DMS53 treated with DMSO at 0.1 percent for 48 hours (cell line): Measurements from ENCODE around the gene LHFPL2.
"Not testable (repeated sequence)": the region's sequence is repeated elsewhere in the genome, so short reads cannot be mapped to it uniquely, and the experiment has no call there.

Experiments used
- DNase-seq: peaks from one replicate; lab custom pipeline; 2025; ENCODE audit not compliant: unreplicated experiment; lab: John Stamatoyannopoulos, UW

Gene LHFPL2, protein sequence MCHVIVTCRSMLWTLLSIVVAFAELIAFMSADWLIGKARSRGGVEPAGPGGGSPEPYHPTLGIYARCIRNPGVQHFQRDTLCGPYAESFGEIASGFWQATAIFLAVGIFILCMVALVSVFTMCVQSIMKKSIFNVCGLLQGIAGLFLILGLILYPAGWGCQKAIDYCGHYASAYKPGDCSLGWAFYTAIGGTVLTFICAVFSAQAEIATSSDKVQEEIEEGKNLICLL

GRCh38 chr5:78648359-78649210, at the start of gene LHFPL2:
TSS of gene LHFPL2 (minus strand) at chr5:78648772. CDS start at chr5:78510213, 138,559 bp downstream.
- DNase-seq = peak; percentile 26

DNA sequence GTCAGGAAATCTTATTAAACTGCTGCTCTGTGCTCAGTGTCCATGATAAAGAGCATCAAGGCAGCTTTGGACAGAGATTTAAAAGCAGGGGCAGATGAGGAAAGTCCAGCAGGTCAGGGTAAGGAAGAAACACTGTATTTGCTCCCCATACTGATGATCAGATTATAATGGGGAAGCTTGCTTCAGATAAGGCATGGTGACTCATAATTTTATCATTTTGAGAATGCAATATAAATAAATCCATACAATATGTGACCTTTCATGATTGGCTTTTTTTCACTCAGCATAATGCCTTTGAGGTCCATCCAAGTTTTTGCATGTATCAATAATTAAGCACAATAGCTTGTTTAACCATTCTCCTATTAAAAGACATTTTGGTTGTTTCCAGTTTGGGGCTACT, 48.1 kb upstream of the LHFPL2 start:
- no peak for DNase-seq

DNA sequence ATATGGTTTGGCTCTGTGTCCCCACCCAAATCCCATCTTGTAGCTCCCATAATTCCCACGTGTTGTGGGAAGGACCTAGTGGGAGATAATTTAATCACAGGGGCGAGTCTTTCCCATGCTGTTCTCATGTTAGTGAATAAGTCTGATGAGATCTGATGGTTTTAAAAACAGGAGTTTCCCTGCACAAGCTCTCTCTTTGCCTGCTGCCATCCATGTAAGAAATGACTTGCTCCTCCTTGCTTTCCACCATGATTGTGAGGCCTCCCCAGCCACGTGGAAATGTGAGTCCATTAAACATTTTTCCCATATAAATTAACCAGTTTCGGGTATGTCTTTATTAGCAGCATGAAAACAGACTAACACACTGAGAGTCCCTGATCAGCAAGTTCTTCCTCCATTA, 47.5 kb upstream of the LHFPL2 start:
- not testable (repeated sequence) for DNase-seq

GRCh38 chr5:78693339-78693738, 44.8 kb upstream of the LHFPL2 start:
- DNase-seq = no peak

DNA sequence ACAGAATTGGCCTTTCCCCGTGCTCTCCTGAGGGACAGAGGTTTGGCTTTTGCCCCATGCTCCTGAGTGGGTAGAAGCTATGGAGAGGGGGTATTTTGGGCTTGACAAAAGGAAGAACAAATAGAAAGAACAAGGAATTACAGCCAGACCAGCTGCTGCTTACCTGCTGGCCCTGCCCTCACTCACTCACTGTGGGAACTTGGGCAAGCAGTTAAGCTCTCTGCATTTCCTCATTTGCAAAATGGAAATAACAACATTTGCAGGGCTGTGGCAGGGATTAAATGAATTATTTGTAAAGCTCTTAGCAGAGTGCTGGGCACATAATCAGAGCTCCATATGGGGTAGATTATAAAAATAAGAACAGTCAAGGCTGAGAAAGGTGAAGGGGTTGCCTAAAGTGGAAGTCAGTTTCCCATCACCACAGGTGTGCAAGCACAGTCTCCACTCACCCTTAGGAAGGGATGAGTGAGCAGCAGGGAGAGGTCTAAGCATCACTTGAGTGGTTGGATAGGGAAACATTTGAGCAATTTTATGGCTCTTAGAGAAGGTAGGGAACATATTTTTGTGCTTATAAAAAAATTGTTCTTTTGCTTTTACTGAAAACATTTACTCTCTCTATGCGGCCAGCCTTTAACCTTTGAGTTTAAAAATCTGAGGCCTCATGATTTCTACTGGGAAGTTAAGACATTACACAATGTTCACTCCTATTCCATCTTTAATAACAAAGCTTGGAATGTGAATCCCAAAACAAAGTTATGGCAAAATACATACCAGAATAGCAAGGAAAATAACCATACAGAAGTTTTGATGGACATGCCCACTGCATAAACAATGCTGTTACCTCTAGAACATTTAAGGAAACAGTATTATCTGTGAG, 42.8 kb upstream of the LHFPL2 start:
- no peak for DNase-seq

- DNase-seq = no peak
Observed at GRCh38 chr5:78690253-78690972, 41.8 kb upstream of the LHFPL2 start.

DNA sequence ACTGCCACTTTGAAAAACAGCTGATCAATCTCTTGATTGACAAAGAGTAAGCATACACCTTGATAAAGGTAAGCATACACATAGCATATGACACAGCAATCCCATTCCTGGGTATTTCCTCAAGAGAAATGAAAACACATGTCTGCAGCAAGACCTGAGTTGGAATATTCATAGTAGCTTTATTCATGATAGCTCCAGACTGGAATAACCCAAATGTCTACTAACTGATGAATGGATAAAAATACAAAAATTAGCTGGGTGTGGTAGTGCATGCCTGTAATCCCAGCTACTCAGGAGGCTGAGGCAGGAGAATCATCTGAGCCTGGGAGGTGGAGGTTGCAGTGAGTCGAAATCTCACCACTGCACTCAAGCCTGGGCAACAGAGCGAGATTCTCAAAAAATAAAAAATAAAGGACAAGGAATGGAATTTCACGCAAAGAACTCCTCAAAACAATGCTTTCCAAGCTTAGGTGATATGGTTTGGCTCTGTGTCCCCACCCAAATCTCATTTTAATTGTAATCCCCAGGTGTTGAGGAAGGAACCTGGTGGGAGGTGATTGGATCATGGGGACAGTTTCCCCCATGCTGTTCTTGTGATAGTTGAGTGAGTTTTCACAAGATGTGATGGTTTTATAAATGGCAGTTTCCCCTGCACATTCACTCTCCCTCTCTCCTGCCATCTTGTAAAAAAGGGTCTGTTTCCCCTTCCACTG, 41.1 kb upstream of the LHFPL2 start:
- DNase-seq = no peak

GRCh38 chr5:78687514-78687913, 38.9 kb upstream of the LHFPL2 start:
- not testable (repeated sequence) for DNase-seq

- DNase-seq = not testable (repeated sequence)
Observed at GRCh38 chr5:78683905-78684304, 35.3 kb upstream of the LHFPL2 start.

DNA sequence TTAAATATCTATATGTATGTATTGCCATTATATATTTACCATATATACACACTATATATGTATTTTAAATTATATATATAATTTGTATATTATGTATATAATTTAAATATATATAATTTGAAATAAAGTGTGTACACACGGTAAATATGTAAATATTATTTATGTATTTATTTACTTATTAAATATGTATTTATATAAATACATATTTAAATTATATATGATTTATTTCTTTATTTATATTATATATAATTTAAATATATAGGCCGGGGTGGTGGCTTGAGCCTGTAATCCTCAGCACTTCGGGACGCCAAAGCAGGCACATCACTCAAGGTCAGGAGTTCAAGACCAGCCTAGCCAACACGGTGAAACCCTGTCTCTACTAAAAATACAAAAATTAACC, 31.3 kb upstream of the LHFPL2 start:
- DNase-seq = no peak

- DNase-seq = peak; percentile 73
Observed at GRCh38 chr5:78677777-78678668, 29.5 kb upstream of the LHFPL2 start.

GRCh38 chr5:78675956-78676730, 27.6 kb upstream of the LHFPL2 start:
- DNase-seq = no peak

- not testable (repeated sequence) for DNase-seq
Observed at GRCh38 chr5:78673827-78674226, 25.3 kb upstream of the LHFPL2 start.

DNA sequence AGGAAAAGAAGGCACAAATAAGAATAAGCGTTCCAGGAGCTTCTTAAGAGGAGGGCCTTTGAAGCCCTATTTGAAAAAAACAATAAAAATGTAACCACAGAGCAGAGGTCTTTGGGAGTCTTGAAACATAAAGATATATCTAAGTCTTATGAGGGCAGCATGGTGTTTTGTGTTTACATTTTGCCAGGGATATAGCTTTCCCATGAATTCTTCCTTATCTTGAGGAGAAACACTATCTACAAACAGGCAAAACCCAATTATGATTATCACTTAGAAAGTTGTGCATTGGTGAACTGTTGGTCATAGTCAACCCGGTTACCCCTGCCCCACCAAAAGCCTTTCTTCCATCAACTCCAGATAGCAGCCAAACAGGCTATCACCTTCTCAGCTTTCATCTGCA, 23.6 kb upstream of the LHFPL2 start:
- DNase-seq = no peak

DNA sequence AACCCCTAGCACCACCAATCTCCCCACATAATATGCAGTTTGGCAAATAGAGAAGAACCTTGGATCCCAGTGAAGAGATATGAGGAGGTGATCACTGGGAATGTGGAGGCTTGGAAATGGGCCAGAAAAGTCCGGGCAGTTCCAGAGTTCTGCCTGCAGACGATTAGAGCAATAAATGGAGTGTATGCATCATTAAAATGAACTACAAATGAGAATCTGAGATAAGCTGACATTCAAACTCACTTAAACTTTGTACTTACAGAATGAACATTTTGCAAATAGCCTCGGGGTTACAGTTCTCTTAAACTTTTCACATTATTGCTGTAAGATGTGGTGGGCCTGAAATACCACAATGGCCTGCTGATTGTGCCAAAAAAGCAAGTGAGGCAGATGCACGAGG, 23.0 kb upstream of the LHFPL2 start:
- no peak for DNase-seq

GRCh38 chr5:78670701-78671269, 22.2 kb upstream of the LHFPL2 start:
- DNase-seq = no peak

DNA sequence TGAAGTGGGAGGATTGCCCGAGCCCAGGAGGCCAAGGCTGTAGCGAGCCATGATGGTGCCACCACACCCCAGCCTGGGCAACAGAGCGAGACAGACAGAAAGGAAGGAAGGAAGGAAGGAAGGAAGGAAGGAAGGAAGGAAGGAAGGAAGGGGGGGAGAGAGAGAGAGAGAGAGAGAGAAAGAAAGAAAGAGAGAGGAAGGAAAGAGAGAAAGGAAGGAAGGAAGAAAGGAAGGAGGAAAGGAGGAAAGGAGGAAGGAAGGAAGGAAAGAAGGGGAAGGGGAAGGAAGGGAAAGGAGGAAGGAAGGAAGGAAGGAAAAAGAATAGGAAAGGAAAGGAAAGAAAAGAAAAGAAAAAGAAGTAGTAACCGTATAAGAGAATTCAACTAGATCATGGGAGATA, 20.8 kb upstream of the LHFPL2 start:
- no peak for DNase-seq

GRCh38 chr5:78667461-78668103, 19.0 kb upstream of the LHFPL2 start:
- no peak for DNase-seq
